PC-9 (cell line): ENCODE measurements around the gene SYN1.

Source experiments
- EZH2 ChIP-seq: fragments of 200-600 bp; sonication (generic); IDR thresholded peaks from 2 replicates; pipeline ENCODE4 v1.8.0; 2017; ENCODE audit warnings: antibody characterized with exemption, low read depth
- TF ChIP-seq, protein P1 (sequence below): fragments of 200-600 bp; sonication (generic); conservative IDR thresholded peaks from 2 replicates; pipeline ENCODE4 v1.6.1; 2017; ENCODE audit warnings: mixed run types, antibody characterized with exemption, mild to moderate bottlenecking, moderate library complexity

DNA sequence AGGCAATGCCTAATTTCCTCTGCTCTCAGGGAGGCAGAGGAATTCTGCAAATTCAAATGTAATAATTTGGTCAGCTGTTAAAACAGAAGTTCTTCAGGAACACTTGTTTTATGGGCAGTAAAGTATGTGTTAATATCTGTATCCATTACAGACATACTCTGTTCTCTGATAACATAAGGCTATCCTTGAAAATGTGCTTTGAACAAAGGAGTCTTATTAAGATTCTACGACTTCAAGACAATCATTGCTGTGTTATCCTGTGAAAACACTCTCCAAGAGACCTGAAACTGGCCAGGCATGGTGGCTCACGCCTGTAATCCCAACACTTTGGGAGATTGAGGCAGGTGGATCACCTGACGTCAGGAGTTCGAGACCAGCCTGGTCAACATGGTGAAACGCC, 12.0 kb upstream of the SYN1 start:
- TF ChIP-seq, protein P1, sequence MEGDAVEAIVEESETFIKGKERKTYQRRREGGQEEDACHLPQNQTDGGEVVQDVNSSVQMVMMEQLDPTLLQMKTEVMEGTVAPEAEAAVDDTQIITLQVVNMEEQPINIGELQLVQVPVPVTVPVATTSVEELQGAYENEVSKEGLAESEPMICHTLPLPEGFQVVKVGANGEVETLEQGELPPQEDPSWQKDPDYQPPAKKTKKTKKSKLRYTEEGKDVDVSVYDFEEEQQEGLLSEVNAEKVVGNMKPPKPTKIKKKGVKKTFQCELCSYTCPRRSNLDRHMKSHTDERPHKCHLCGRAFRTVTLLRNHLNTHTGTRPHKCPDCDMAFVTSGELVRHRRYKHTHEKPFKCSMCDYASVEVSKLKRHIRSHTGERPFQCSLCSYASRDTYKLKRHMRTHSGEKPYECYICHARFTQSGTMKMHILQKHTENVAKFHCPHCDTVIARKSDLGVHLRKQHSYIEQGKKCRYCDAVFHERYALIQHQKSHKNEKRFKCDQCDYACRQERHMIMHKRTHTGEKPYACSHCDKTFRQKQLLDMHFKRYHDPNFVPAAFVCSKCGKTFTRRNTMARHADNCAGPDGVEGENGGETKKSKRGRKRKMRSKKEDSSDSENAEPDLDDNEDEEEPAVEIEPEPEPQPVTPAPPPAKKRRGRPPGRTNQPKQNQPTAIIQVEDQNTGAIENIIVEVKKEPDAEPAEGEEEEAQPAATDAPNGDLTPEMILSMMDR = no peak
- TF ChIP-seq EZH2 = no peak
